RWPE2 (cell line): ENCODE results near the gene EMX1.

ENCODE experiments used
- ATAC-seq: fragments of 200-7000 bp; cut with Tn5 transposase; 3 replicates; pipeline ENCODE4 v1.9.1; 2021; ENCODE audit warnings: low read depth
- DNase-seq: peaks from one replicate; pipeline ENCODE4 v3.0.0-alpha.2; 2020; ENCODE audit warnings: low spot score
- H3K27ac ChIP-seq: fragments of 450-650 bp; 2 replicates; pipeline ENCODE4 v1.5.1; 2017; ENCODE audit warnings: mild to moderate bottlenecking; ENCODE audit not compliant: poor library complexity, severe bottlenecking
- H3K27me3 ChIP-seq: fragments of 250-450 bp; sonication (Bioruptor Pico); 2 replicates; pipeline ENCODE4 v1.5.1; 2021; ENCODE audit warnings: mild to moderate bottlenecking, moderate library complexity; ENCODE audit not compliant: insufficient read depth, poor library complexity, severe bottlenecking
- H3K36me3 ChIP-seq: fragments of 250-450 bp; sonication (Bioruptor Pico); 2 replicates; pipeline ENCODE4 v1.5.1; 2020; ENCODE audit warnings: low read depth, mild to moderate bottlenecking, moderate library complexity
- H3K4me1 ChIP-seq: fragments of 250-450 bp; sonication (Bioruptor Pico); 2 replicates; pipeline ENCODE4 v1.5.1; 2021; ENCODE audit warnings: mild to moderate bottlenecking, moderate library complexity; ENCODE audit not compliant: insufficient read depth, poor library complexity, severe bottlenecking
- H3K4me3 ChIP-seq: fragments of 250-450 bp; sonication (Bioruptor Pico); 2 replicates; pipeline ENCODE4 v1.5.1; 2021; ENCODE audit warnings: mild to moderate bottlenecking, moderate library complexity; ENCODE audit not compliant: severe bottlenecking
- H3K9me3 ChIP-seq: fragments of 250-450 bp; sonication (Bioruptor Pico); 2 replicates; pipeline ENCODE4 v1.5.1; 2021; ENCODE audit warnings: mild to moderate bottlenecking, moderate library complexity; ENCODE audit not compliant: severe bottlenecking
- TF ChIP-seq, protein P1 (sequence below): fragments of 450-650 bp; IDR thresholded peaks from one replicate; pipeline ENCODE4 v1.5.1; 2017; ENCODE audit warnings: mild to moderate bottlenecking, moderate library complexity; ENCODE audit not compliant: poor library complexity, severe bottlenecking

Gene EMX1

GRCh38 chr2:72945450-72946019 is 28.2 kb downstream of the EMX1 start:
- no peak overlapping the region for H3K27ac ChIP-seq
- DNase-seq (no peak), ATAC-seq (no peak)
- no peaks in the 10 kb centered on the region for H3K36me3 ChIP-seq
- peaks cover 4% of the 10 kb centered on the region for H3K4me1 ChIP-seq
- no peaks in the 10 kb centered on the region for H3K27me3 ChIP-seq
- TF ChIP-seq, protein P1, sequence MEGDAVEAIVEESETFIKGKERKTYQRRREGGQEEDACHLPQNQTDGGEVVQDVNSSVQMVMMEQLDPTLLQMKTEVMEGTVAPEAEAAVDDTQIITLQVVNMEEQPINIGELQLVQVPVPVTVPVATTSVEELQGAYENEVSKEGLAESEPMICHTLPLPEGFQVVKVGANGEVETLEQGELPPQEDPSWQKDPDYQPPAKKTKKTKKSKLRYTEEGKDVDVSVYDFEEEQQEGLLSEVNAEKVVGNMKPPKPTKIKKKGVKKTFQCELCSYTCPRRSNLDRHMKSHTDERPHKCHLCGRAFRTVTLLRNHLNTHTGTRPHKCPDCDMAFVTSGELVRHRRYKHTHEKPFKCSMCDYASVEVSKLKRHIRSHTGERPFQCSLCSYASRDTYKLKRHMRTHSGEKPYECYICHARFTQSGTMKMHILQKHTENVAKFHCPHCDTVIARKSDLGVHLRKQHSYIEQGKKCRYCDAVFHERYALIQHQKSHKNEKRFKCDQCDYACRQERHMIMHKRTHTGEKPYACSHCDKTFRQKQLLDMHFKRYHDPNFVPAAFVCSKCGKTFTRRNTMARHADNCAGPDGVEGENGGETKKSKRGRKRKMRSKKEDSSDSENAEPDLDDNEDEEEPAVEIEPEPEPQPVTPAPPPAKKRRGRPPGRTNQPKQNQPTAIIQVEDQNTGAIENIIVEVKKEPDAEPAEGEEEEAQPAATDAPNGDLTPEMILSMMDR: no peak
- H3K4me3 ChIP-seq: no peak overlapping the region
- H3K9me3 ChIP-seq: no peaks in the 10 kb centered on the region

- TF ChIP-seq, protein P1: no peak
- peaks cover 4% of the 10 kb centered on the region for H3K4me1 ChIP-seq
Measured at GRCh38 chr2:72946466-72946865, 29.1 kb downstream of the EMX1 start.

GRCh38 chr2:72947952-72948830 is 30.9 kb downstream of the EMX1 start:
- H3K9me3 ChIP-seq: no peaks in the 10 kb centered on the region
- H3K4me1 ChIP-seq: peaks cover 4% of the 10 kb centered on the region
- no peaks in the 10 kb centered on the region for H3K36me3 ChIP-seq
- DNase-seq (no peak), ATAC-seq (no peak)
- no peak overlapping the region for H3K27ac ChIP-seq
- TF ChIP-seq, protein P1: no peak
- H3K27me3 ChIP-seq: no peaks in the 10 kb centered on the region
- H3K4me3 ChIP-seq: no peak overlapping the region

More at GRCh38 chr2:72946466-72946865, 29.1 kb downstream of the EMX1 start:
- Histone ChIP-seq H3K36me3 (no peaks in the 10 kb centered on the region), H3K9me3 (no peaks in the 10 kb centered on the region), H3K27ac (no peak overlapping the region), H3K4me3 (no peak overlapping the region), H3K27me3 (no peaks in the 10 kb centered on the region)
- DNase-seq: no peak
- no peak for ATAC-seq

DNA sequence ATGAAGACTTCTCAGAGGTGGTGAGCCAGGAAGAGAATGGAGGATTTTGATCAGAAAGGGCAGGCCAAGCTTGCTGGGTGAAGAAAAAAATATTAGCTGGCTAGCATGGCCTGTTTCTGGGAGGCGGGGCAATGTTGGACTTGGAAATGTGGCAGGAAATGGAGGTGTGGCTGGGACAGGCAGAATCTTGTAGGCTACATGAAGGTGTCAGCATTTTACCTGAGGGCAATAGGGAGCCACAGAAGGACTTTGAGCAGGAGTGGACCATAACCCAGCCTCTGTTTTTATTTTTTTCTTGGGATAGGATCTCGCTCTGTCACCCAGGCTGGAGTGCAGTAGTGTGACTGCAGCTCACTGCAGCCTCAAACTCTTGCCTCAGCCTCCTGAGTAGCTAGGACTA is 31.7 kb downstream of the EMX1 start:
- no peaks in the 10 kb centered on the region for H3K36me3 ChIP-seq
- H3K4me3 ChIP-seq: no peak overlapping the region
- peak; percentile 66 for ATAC-seq
- H3K4me1 ChIP-seq: peaks cover 4% of the 10 kb centered on the region
- H3K27ac ChIP-seq: no peak overlapping the region
- DNase-seq: no peak
- no peaks in the 10 kb centered on the region for H3K27me3 ChIP-seq
- no peaks in the 10 kb centered on the region for H3K9me3 ChIP-seq
- TF ChIP-seq, protein P1: no peak

- ATAC-seq (no peak), DNase-seq (no peak)
- Histone ChIP-seq H3K4me3 (no peak overlapping the region), H3K9me3 (no peaks in the 10 kb centered on the region), H3K4me1 (peaks cover 4% of the 10 kb centered on the region), H3K27ac (no peak overlapping the region), H3K36me3 (no peaks in the 10 kb centered on the region), H3K27me3 (no peaks in the 10 kb centered on the region)
- TF ChIP-seq, protein P1: no peak
Measured at GRCh38 chr2:72949642-72950041, 32.3 kb downstream of the EMX1 start.
